Measurements from ENCODE around the gene ADAMTSL1.

- TF ChIP-seq POLR2A (IDR thresholded peaks at IDR 0.05) (no peak), POLR2AphosphoS5 (IDR thresholded peaks at IDR 0.05) (no peak), EP300 (IDR thresholded peaks at IDR 0.05) (no peak)
- TF ChIP-seq, protein P1, sequence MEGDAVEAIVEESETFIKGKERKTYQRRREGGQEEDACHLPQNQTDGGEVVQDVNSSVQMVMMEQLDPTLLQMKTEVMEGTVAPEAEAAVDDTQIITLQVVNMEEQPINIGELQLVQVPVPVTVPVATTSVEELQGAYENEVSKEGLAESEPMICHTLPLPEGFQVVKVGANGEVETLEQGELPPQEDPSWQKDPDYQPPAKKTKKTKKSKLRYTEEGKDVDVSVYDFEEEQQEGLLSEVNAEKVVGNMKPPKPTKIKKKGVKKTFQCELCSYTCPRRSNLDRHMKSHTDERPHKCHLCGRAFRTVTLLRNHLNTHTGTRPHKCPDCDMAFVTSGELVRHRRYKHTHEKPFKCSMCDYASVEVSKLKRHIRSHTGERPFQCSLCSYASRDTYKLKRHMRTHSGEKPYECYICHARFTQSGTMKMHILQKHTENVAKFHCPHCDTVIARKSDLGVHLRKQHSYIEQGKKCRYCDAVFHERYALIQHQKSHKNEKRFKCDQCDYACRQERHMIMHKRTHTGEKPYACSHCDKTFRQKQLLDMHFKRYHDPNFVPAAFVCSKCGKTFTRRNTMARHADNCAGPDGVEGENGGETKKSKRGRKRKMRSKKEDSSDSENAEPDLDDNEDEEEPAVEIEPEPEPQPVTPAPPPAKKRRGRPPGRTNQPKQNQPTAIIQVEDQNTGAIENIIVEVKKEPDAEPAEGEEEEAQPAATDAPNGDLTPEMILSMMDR (IDR thresholded peaks at IDR 0.05), result no peak
Observed at GRCh38 chr9:18753904-18754303, 280.0 kb downstream of the ADAMTSL1 start.

All from stomach (tissue), 4 donors.